Naive thymus-derived CD4-positive, alpha-beta T cell (primary cell): ENCODE results near the gene COG7. TPM values are rescaled to one million over a fixed set of nuclear protein-coding genes. Genes with fewer than 3 reads are reported as not detected.

Experiments
- ATAC-seq: fragments of 150-1000 bp; cut with Tn5 transposase; 2 replicates; pipeline ENCODE4 v1.10.0; 2021; ENCODE audit warnings: mild to moderate bottlenecking, moderate library complexity
- CTCF ChIA-PET: fragments of 350-600 bp; sonication (Branson Sonifier 250); formaldehyde crosslinking; loops from one replicate; lab custom pipeline; 2021; ENCODE audit warnings: antibody characterized with exemption; lab: Charles Lee
- POLR2A ChIA-PET: fragments of 350-600 bp; sonication (Branson Sonifier 250); formaldehyde crosslinking; loops from one replicate; lab custom pipeline; 2021; ENCODE audit warnings: antibody characterized with exemption, inconsistent platforms; lab: Charles Lee
- DNase-seq, 9 donors: peaks; one replicate each; pipeline versions ENCODE4 v3.0.0 to v3.0.0-alpha.2; 2020 to 2022; ENCODE audit warnings: mixed read lengths in 1 of 9
- H3K27ac ChIP-seq: one replicate; pipeline ENCODE4 v1.7.0; 2013; ENCODE audit warnings: mild to moderate bottlenecking, low read depth, low read length, moderate library complexity
- H3K27me3 ChIP-seq, 2 donors: one replicate each; pipeline ENCODE4 v1.7.0; 2013; ENCODE audit warnings: low read length in 2 of 2, mild to moderate bottlenecking in 2 of 2, moderate library complexity in 2 of 2; ENCODE audit not compliant: control insufficient read depth in 2 of 2, insufficient read depth in 2 of 2
- H3K36me3 ChIP-seq, 3 experiments: 1 replicate in 2 of 3; 2 replicates in 1 of 3; pipeline ENCODE4 v1.7.0; 2013; ENCODE audit warnings: low read length in 3 of 3, mild to moderate bottlenecking in 3 of 3, moderate library complexity in 1 of 3; ENCODE audit not compliant: insufficient read depth in 3 of 3, control insufficient read depth in 2 of 3
- H3K4me1 ChIP-seq, 2 donors: one replicate each; pipeline ENCODE4 v1.7.0; 2013; ENCODE audit warnings: low read length in 2 of 2, mild to moderate bottlenecking in 2 of 2, moderate library complexity in 1 of 2; ENCODE audit not compliant: control insufficient read depth in 2 of 2, insufficient read depth in 2 of 2
- H3K4me3 ChIP-seq: 2 replicates; pipeline ENCODE4 v1.7.0; 2013; ENCODE audit warnings: mild to moderate bottlenecking, low read length
- H3K9me3 ChIP-seq, 3 experiments: 1 replicate in 2 of 3; 2 replicates in 1 of 3; pipeline ENCODE4 v1.7.0; 2013; ENCODE audit warnings: low read length in 3 of 3; ENCODE audit not compliant: control insufficient read depth in 2 of 3
- H3K27ac Mint-ChIP-seq, 9 donors: one replicate each; pipeline ENCODE4 v1.8.0; 2020 to 2022; ENCODE audit warnings: mixed read lengths in 9 of 9, mild to moderate bottlenecking in 8 of 9, moderate library complexity in 5 of 9, inconsistent platforms in 2 of 9
- H3K27me3 Mint-ChIP-seq, 5 donors: one replicate each; pipeline ENCODE4 v1.8.0; 2021 to 2022; ENCODE audit warnings: mixed read lengths in 5 of 5, mild to moderate bottlenecking in 1 of 5
- H3K36me3 Mint-ChIP-seq, 5 donors: one replicate each; pipeline ENCODE4 v1.8.0; 2020 to 2022; ENCODE audit warnings: mixed read lengths in 5 of 5, mild to moderate bottlenecking in 3 of 5, inconsistent platforms in 1 of 5
- H3K4me1 Mint-ChIP-seq, 7 donors: one replicate each; pipeline ENCODE4 v1.8.0; 2020 to 2022; ENCODE audit warnings: mixed read lengths in 7 of 7, mild to moderate bottlenecking in 3 of 7, inconsistent platforms in 1 of 7
- H3K4me3 Mint-ChIP-seq, 10 donors: one replicate each; pipeline ENCODE4 v1.8.0; 2020 to 2022; ENCODE audit warnings: mild to moderate bottlenecking in 10 of 10, mixed read lengths in 10 of 10, moderate library complexity in 6 of 10, inconsistent platforms in 2 of 10
- H3K9me3 Mint-ChIP-seq, 11 donors: one replicate each; pipeline ENCODE4 v1.8.0; 2020 to 2022; ENCODE audit warnings: mixed read lengths in 11 of 11, mild to moderate bottlenecking in 4 of 11, inconsistent platforms in 1 of 11, moderate library complexity in 1 of 11
- intact Hi-C, 2 donors: fragments of 100-400 bp; cut with micrococcal nuclease; formaldehyde crosslinking; loops; one replicate each; pipeline ENCODE4 v1.15.1; 2023
- polyA plus RNA-seq, 2 donors: library from polyadenylated mRNA; unstranded; fragments of 300-500 nt; fragmentation: Illumina TruSeq; gene quantifications; one replicate each; pipeline ENCODE4 v1.2.3, GENCODE V29; 2021
- total RNA-seq, 6 experiments: library from RNA in 5 of 6; stranded (reverse) in 5 of 6; gene quantifications; 1 replicate in 5 of 6; 2 replicates in 1 of 6; pipeline ENCODE4 v1.2.3 and lab custom pipeline; 2021 to 2026

The COG7 gene
- total and polyA plus RNA-seq, 7 experiments from 2014 or later = 9.6 to 28.4 (median 18.9) TPM

GRCh38 chr16:23498863-23499262 is 45.9 kb upstream of the COG7 start:
- H3K27ac Mint-ChIP-seq = peak overlapping the region in 3 of 9 donors; percentile 21 to 64 (median 60)
- DNase-seq (no peak), ATAC-seq (no peak)
- H3K9me3 ChIP-seq = no peaks in the 10 kb centered on the region
- H3K27me3 ChIP-seq = no peaks in the 10 kb centered on the region
- no peak overlapping the region for H3K4me3 ChIP-seq
- intact Hi-C loops = no loop called here
- no peaks in the 10 kb centered on the region for H3K27me3 Mint-ChIP-seq
- peak overlapping the region in 1 of 10 donors; percentile 27 for H3K4me3 Mint-ChIP-seq
- ChIA-PET POLR2A (no interaction called here), CTCF (no interaction called here)
- H3K36me3 Mint-ChIP-seq = peaks cover 0 to 14% (median 3%) of the 10 kb centered on the region in 5 donors
- no peaks in the 10 kb centered on the region for H3K9me3 Mint-ChIP-seq
- peaks cover 23 to 55% (median 45%) of the 10 kb centered on the region in 7 donors for H3K4me1 Mint-ChIP-seq
- H3K36me3 ChIP-seq = peaks cover 6 to 33% (median 10%) of the 10 kb centered on the region in 3 experiments
- no peak overlapping the region for H3K27ac ChIP-seq
- peaks cover 0 to 5% of the 10 kb centered on the region in 2 donors for H3K4me1 ChIP-seq

GRCh38 chr16:23497543-23497868 is 44.5 kb upstream of the COG7 start:
- Histone ChIP-seq H3K36me3 (peaks cover 14 to 46% (median 22%) of the 10 kb centered on the region in 3 experiments), H3K27ac (no peak overlapping the region), H3K4me3 (no peak overlapping the region), H3K9me3 (no peaks in the 10 kb centered on the region), H3K27me3 (no peaks in the 10 kb centered on the region), H3K4me1 (no peaks in the 10 kb centered on the region)
- H3K4me1 Mint-ChIP-seq = peaks cover 23 to 42% (median 38%) of the 10 kb centered on the region in 7 donors
- no peak for ATAC-seq
- no peak for DNase-seq
- H3K27ac Mint-ChIP-seq = peak overlapping the region in 7 of 9 donors; percentile 10 to 81 (median 38)
- H3K27me3 Mint-ChIP-seq = no peaks in the 10 kb centered on the region
- ChIA-PET POLR2A (no interaction called here), CTCF (interaction anchor here (0.6 kb wide), 1 partner anchor 10 kb away, joined by 3 read pairs; no protein-coding TSS in a partner anchor)
- H3K9me3 Mint-ChIP-seq = no peaks in the 10 kb centered on the region
- no peak overlapping the region for H3K4me3 Mint-ChIP-seq
- intact Hi-C loops = no loop called here
- peaks cover 0 to 22% (median 7%) of the 10 kb centered on the region in 5 donors for H3K36me3 Mint-ChIP-seq

- Histone ChIP-seq H3K27me3 (no peaks in the 10 kb centered on the region), H3K36me3 (peaks cover 15 to 46% (median 27%) of the 10 kb centered on the region in 3 experiments), H3K4me3 (no peak overlapping the region), H3K4me1 (no peaks in the 10 kb centered on the region), H3K27ac (no peak overlapping the region), H3K9me3 (no peaks in the 10 kb centered on the region)
- ATAC-seq (no peak), DNase-seq (no peak)
- Mint-ChIP-seq H3K27me3 (no peaks in the 10 kb centered on the region), H3K36me3 (peaks cover 0 to 27% (median 8%) of the 10 kb centered on the region in 5 donors), H3K27ac (peak overlapping the region in 7 of 9 donors; percentile 10 to 62 (median 20)), H3K4me1 (peaks cover 21 to 37% (median 34%) of the 10 kb centered on the region in 7 donors), H3K9me3 (no peaks in the 10 kb centered on the region), H3K4me3 (no peak overlapping the region)
- intact Hi-C loops = no loop called here
- ChIA-PET CTCF (interaction anchor here (0.6 to 1.0 kb wide), 2 partner anchors 10 to 36 kb away, joined by 3 read pairs; no protein-coding TSS in a partner anchor), POLR2A (interaction anchor here (0.6 kb wide), 1 partner anchor 12 kb away, joined by 3 read pairs; no protein-coding TSS in a partner anchor)
Measured at GRCh38 chr16:23496821-23497542, 44.0 kb upstream of the COG7 start.

GRCh38 chr16:23495671-23496070 is 42.7 kb upstream of the COG7 start:
- Histone ChIP-seq H3K9me3 (no peaks in the 10 kb centered on the region), H3K4me3 (no peak overlapping the region), H3K27ac (no peak overlapping the region), H3K27me3 (no peaks in the 10 kb centered on the region), H3K36me3 (peaks cover 15 to 51% (median 38%) of the 10 kb centered on the region in 3 experiments), H3K4me1 (no peaks in the 10 kb centered on the region)
- no peak overlapping the region for H3K4me3 Mint-ChIP-seq
- DNase-seq (no peak), ATAC-seq (no peak)
- H3K27me3 Mint-ChIP-seq = no peaks in the 10 kb centered on the region
- no peaks in the 10 kb centered on the region for H3K9me3 Mint-ChIP-seq
- peak overlapping the region in 1 of 9 donors; percentile 46 for H3K27ac Mint-ChIP-seq
- peaks cover 20 to 27% (median 25%) of the 10 kb centered on the region in 7 donors for H3K4me1 Mint-ChIP-seq
- intact Hi-C loops = no loop called here
- H3K36me3 Mint-ChIP-seq = peaks cover 5 to 36% (median 14%) of the 10 kb centered on the region in 5 donors
- ChIA-PET CTCF (interaction anchor here (0.6 kb wide), 1 partner anchor 23 kb away, joined by 3 read pairs; no protein-coding TSS in a partner anchor), POLR2A (interaction anchor here (0.6 kb wide), 1 partner anchor 44 kb away, joined by 3 read pairs; no protein-coding TSS in a partner anchor)

- H3K4me1 ChIP-seq = no peaks in the 10 kb centered on the region
- Mint-ChIP-seq H3K27me3 (no peaks in the 10 kb centered on the region), H3K36me3 (peaks cover 5 to 46% (median 19%) of the 10 kb centered on the region in 5 donors), H3K4me3 (no peak overlapping the region), H3K4me1 (peaks cover 12 to 19% (median 17%) of the 10 kb centered on the region in 7 donors), H3K9me3 (no peaks in the 10 kb centered on the region), H3K27ac (no peak overlapping the region)
- no peak for ATAC-seq
- ChIA-PET POLR2A (no interaction called here), CTCF (no interaction called here)
- no peak overlapping the region for H3K27ac ChIP-seq
- no peak for DNase-seq
- H3K4me3 ChIP-seq = no peak overlapping the region
- H3K27me3 ChIP-seq = no peaks in the 10 kb centered on the region
- peaks cover 15 to 64% (median 41%) of the 10 kb centered on the region in 3 experiments for H3K36me3 ChIP-seq
- no peaks in the 10 kb centered on the region for H3K9me3 ChIP-seq
- intact Hi-C loops = no loop called here
Measured at GRCh38 chr16:23494188-23494587, 41.2 kb upstream of the COG7 start.

- Histone ChIP-seq H3K27ac (no peak overlapping the region), H3K4me3 (no peak overlapping the region), H3K27me3 (no peaks in the 10 kb centered on the region), H3K36me3 (peaks cover 30 to 87% (median 57%) of the 10 kb centered on the region in 3 experiments), H3K9me3 (no peaks in the 10 kb centered on the region), H3K4me1 (no peaks in the 10 kb centered on the region)
- Mint-ChIP-seq H3K27me3 (no peaks in the 10 kb centered on the region), H3K27ac (no peak overlapping the region), H3K36me3 (peaks cover 5 to 42% (median 19%) of the 10 kb centered on the region in 5 donors), H3K4me3 (no peak overlapping the region), H3K4me1 (no peaks in the 10 kb centered on the region), H3K9me3 (no peaks in the 10 kb centered on the region)
- intact Hi-C loops = no loop called here
- no peak for ATAC-seq
- no peak for DNase-seq
- POLR2A ChIA-PET = interaction anchor here (0.6 to 0.7 kb wide), 3 partner anchors 8 to 16 kb away, joined by 3 read pairs; no protein-coding TSS in a partner anchor
- CTCF ChIA-PET = interaction anchor here (0.6 kb wide), 1 partner anchor 13 kb away, joined by 3 read pairs; no protein-coding TSS in a partner anchor
Measured at GRCh38 chr16:23491490-23492391, 38.8 kb upstream of the COG7 start.
